ENCODE results near the gene SETBP1.

Gene SETBP1

GRCh38 chr18:44691148-44691925 is 10.6 kb downstream of the SETBP1 start:
- ATAC-seq: no peak
- TF ChIP-seq ZFP30 (CRISPR knock-in tag; IDR thresholded peaks at IDR 0.05) (no peak), ZNF70 (CRISPR knock-in tag; IDR thresholded peaks at IDR 0.05) (no peak), SNAI2 (CRISPR knock-in tag; IDR thresholded peaks at IDR 0.05) (no peak), CSDC2 (CRISPR knock-in tag; IDR thresholded peaks at IDR 0.05) (no peak), OSR1 (CRISPR knock-in tag; IDR thresholded peaks at IDR 0.05) (no peak), RARB (CRISPR knock-in tag; IDR thresholded peaks at IDR 0.05) (no peak), ZC3H10 (CRISPR knock-in tag; IDR thresholded peaks at IDR 0.05) (no peak), TOX (CRISPR knock-in tag; IDR thresholded peaks at IDR 0.05; ENCODE audit: borderline replicate concordance) (no peak), GLIS3 (CRISPR knock-in tag; IDR thresholded peaks at IDR 0.05) (no peak), ZFP3 (CRISPR knock-in tag; IDR thresholded peaks at IDR 0.05) (no peak), ISL1 (CRISPR knock-in tag; IDR thresholded peaks at IDR 0.05) (no peak), TCF4 (CRISPR knock-in tag; IDR thresholded peaks at IDR 0.05; ENCODE audit: borderline replicate concordance) (no peak), BACH2 (CRISPR knock-in tag; IDR thresholded peaks at IDR 0.05; ENCODE audit: borderline replicate concordance) (no peak), ZNF8 (CRISPR knock-in tag; IDR thresholded peaks at IDR 0.05) (no peak)
- TF ChIP-seq, protein P1, sequence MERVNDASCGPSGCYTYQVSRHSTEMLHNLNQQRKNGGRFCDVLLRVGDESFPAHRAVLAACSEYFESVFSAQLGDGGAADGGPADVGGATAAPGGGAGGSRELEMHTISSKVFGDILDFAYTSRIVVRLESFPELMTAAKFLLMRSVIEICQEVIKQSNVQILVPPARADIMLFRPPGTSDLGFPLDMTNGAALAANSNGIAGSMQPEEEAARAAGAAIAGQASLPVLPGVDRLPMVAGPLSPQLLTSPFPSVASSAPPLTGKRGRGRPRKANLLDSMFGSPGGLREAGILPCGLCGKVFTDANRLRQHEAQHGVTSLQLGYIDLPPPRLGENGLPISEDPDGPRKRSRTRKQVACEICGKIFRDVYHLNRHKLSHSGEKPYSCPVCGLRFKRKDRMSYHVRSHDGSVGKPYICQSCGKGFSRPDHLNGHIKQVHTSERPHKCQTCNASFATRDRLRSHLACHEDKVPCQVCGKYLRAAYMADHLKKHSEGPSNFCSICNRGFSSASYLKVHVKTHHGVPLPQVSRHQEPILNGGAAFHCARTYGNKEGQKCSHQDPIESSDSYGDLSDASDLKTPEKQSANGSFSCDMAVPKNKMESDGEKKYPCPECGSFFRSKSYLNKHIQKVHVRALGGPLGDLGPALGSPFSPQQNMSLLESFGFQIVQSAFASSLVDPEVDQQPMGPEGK (CRISPR knock-in tag; IDR thresholded peaks at IDR 0.05; ENCODE audit: borderline replicate concordance): no peak
- TF ChIP-seq, protein P2, sequence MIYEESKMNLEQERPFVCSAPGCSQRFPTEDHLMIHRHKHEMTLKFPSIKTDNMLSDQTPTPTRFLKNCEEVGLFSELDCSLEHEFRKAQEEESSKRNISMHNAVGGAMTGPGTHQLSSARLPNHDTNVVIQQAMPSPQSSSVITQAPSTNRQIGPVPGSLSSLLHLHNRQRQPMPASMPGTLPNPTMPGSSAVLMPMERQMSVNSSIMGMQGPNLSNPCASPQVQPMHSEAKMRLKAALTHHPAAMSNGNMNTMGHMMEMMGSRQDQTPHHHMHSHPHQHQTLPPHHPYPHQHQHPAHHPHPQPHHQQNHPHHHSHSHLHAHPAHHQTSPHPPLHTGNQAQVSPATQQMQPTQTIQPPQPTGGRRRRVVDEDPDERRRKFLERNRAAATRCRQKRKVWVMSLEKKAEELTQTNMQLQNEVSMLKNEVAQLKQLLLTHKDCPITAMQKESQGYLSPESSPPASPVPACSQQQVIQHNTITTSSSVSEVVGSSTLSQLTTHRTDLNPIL (CRISPR knock-in tag; IDR thresholded peaks at IDR 0.05; ENCODE audit: low read depth): no peak
- TF ChIP-seq, protein P3, sequence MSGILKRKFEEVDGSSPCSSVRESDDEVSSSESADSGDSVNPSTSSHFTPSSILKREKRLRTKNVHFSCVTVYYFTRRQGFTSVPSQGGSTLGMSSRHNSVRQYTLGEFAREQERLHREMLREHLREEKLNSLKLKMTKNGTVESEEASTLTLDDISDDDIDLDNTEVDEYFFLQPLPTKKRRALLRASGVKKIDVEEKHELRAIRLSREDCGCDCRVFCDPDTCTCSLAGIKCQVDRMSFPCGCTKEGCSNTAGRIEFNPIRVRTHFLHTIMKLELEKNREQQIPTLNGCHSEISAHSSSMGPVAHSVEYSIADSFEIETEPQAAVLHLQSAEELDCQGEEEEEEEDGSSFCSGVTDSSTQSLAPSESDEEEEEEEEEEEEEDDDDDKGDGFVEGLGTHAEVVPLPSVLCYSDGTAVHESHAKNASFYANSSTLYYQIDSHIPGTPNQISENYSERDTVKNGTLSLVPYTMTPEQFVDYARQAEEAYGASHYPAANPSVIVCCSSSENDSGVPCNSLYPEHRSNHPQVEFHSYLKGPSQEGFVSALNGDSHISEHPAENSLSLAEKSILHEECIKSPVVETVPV (CRISPR knock-in tag; IDR thresholded peaks at IDR 0.05): no peak

DNA sequence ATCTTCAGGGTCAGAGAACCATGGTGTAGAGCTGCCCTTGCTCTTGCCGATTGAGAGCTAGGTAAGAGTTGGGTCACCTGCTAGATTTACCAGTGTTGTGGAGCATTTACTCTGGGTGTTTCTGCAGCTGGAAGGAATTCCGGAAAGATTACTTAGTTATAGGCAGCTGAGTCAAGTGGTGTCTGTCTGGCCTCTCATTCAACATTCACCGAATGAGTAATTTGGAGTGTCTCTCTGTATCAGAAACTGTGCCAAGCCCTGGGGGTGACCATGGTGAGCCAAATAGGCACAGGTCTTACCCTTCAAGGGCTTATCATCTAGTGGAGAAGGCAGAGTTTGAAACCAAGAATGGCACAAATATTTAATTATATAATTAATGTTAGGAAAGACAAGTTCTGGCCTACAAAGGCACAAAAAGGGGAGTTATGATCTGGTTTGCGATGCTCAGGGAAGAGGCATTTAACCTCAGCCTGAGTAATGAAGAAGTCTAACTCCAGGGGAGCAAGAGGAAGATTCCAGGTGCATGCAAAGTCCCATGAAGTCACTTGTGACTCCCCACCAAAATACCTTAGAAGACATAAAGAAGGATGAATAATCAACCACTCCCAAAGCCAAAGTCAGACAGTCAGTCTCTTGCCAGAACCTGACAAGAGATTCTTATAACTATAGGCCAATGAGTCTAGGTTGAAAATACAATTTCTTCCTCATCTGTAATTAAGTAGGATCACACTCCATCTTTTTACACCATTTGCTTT is 12.5 kb downstream of the SETBP1 start:
- ATAC-seq: no peak
- TF ChIP-seq TCF4 (CRISPR knock-in tag; IDR thresholded peaks at IDR 0.05; ENCODE audit: borderline replicate concordance) (no peak), POU6F1 (CRISPR knock-in tag; IDR thresholded peaks at IDR 0.05; ENCODE audit: borderline replicate concordance, low read depth) (no peak)

DNA sequence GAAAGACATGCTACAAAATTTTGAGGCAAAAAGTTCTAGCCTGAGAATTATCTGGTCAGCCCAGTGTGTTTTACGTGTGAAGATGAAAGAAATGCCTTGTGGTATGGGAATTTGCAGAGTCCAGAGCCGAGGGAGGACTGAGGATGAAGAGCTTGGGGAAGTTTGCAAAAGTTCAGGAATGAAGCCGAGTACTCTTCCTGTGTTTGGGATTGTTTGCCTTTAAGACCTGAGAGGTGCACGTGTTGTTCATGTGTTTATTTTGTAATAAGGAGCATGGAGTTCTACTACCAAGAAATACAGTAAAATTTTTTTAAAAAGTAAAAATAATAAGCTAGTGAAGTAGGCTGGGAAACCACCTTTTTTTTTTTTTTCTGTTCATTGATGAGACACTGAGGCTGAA is 14.8 kb downstream of the SETBP1 start:
- TF ChIP-seq, protein P1 (CRISPR knock-in tag; IDR thresholded peaks at IDR 0.05; ENCODE audit: borderline replicate concordance): no peak
- TF ChIP-seq GLIS3 (CRISPR knock-in tag; IDR thresholded peaks at IDR 0.05) (no peak), OSR1 (CRISPR knock-in tag; IDR thresholded peaks at IDR 0.05) (no peak), ZNF565 (CRISPR knock-in tag; conservative IDR thresholded peaks at IDR 0.05; ENCODE audit: low read depth) (no peak), ARNTL (CRISPR knock-in tag; IDR thresholded peaks at IDR 0.05; ENCODE audit: borderline replicate concordance, low read depth) (no peak), ZC3H10 (CRISPR knock-in tag; IDR thresholded peaks at IDR 0.05) (no peak), PPARA (CRISPR knock-in tag; IDR thresholded peaks at IDR 0.05; ENCODE audit: borderline replicate concordance) (no peak), ZFP30 (CRISPR knock-in tag; IDR thresholded peaks at IDR 0.05) (no peak)
- TF ChIP-seq, protein P4, sequence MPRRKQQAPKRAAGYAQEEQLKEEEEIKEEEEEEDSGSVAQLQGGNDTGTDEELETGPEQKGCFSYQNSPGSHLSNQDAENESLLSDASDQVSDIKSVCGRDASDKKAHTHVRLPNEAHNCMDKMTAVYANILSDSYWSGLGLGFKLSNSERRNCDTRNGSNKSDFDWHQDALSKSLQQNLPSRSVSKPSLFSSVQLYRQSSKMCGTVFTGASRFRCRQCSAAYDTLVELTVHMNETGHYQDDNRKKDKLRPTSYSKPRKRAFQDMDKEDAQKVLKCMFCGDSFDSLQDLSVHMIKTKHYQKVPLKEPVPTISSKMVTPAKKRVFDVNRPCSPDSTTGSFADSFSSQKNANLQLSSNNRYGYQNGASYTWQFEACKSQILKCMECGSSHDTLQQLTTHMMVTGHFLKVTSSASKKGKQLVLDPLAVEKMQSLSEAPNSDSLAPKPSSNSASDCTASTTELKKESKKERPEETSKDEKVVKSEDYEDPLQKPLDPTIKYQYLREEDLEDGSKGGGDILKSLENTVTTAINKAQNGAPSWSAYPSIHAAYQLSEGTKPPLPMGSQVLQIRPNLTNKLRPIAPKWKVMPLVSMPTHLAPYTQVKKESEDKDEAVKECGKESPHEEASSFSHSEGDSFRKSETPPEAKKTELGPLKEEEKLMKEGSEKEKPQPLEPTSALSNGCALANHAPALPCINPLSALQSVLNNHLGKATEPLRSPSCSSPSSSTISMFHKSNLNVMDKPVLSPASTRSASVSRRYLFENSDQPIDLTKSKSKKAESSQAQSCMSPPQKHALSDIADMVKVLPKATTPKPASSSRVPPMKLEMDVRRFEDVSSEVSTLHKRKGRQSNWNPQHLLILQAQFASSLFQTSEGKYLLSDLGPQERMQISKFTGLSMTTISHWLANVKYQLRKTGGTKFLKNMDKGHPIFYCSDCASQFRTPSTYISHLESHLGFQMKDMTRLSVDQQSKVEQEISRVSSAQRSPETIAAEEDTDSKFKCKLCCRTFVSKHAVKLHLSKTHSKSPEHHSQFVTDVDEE (CRISPR knock-in tag; IDR thresholded peaks at IDR 0.05): no peak
- TF ChIP-seq, protein P2 (CRISPR knock-in tag; IDR thresholded peaks at IDR 0.05; ENCODE audit: low read depth): no peak
- no peak for ATAC-seq

All from SK-N-SH treated with all-trans-retinoic acid at 6 μM for 48 hours (cell line).